Measurements from ENCODE around the gene SNAP91.

The SNAP91 gene

GRCh38 chr6:83536647-83537589 lies 172.0 kb downstream of the SNAP91 start:
- no peak for DNase-seq

GRCh38 chr6:83536034-83536646 lies 172.8 kb downstream of the SNAP91 start:
- DNase-seq, result peak in 2 of 3 experiments; percentile 35 to 37

- no peak for DNase-seq
Measured at GRCh38 chr6:83518816-83519480, 190.0 kb downstream of the SNAP91 start.

GRCh38 chr6:83517500-83517899 lies 191.4 kb downstream of the SNAP91 start:
- DNase-seq, result peak in 1 of 3 experiments; percentile 40

- peak; percentile 32 to 77 (median 64) for DNase-seq
Measured at GRCh38 chr6:83514866-83515466, 193.9 kb downstream of the SNAP91 start.

- no peak for DNase-seq
Measured at GRCh38 chr6:83514466-83514865, 194.4 kb downstream of the SNAP91 start.

GRCh38 chr6:83511901-83512681 lies 196.8 kb downstream of the SNAP91 start, which contains the start of gene PRSS35:
TSS of gene PRSS35 (plus strand) at chr6:83512534. CDS start at chr6:83523442, 10,908 bp downstream.
- DNase-seq, result peak in 2 of 3 experiments; percentile 71 to 79

GRCh38 chr6:83511266-83511665 lies 197.6 kb downstream of the SNAP91 start:
- no peak for DNase-seq

- no peak for DNase-seq
Measured at GRCh38 chr6:83510791-83511190, 198.1 kb downstream of the SNAP91 start.

- DNase-seq, result no peak
Measured at GRCh38 chr6:83509441-83509840, 199.5 kb downstream of the SNAP91 start.

- DNase-seq, result no peak
Measured at GRCh38 chr6:83505356-83505755, 203.5 kb downstream of the SNAP91 start.

Data from NCI-H1417 (cell line).